NCI-H128 (cell line): ENCODE measurements around the gene KLHDC8B.
A peak's percentile ranks its signal among the peaks of the same experiment; 100 is the strongest.

Experiments
- DNase-seq: peaks from one replicate; lab custom pipeline; 2025; ENCODE audit not compliant: unreplicated experiment; lab: John Stamatoyannopoulos, UW

The KLHDC8B gene

GRCh38 chr3:49158103-49158709, 13.2 kb upstream of the KLHDC8B start:
- no peak for DNase-seq

DNA sequence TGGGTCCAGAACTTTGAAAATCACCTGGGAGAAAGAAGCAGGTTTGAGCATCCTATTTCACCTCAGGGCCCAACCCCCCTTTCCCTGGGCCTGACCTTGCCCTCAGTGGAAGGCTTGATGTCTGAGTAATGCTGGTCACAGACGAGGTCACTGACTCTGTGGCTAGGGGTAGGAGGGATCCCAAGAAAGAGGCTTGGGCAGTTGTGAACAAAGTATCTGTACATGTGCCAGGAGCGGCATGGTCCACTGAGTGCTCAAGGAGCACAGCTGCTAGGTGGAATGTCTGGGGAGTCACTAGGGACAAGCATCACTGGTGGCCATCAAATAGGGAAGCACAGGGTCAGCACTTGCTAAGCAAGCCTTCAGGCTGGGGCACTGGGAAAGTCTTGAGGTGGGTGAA, 12.6 kb upstream of the KLHDC8B start:
- DNase-seq, result no peak

DNA sequence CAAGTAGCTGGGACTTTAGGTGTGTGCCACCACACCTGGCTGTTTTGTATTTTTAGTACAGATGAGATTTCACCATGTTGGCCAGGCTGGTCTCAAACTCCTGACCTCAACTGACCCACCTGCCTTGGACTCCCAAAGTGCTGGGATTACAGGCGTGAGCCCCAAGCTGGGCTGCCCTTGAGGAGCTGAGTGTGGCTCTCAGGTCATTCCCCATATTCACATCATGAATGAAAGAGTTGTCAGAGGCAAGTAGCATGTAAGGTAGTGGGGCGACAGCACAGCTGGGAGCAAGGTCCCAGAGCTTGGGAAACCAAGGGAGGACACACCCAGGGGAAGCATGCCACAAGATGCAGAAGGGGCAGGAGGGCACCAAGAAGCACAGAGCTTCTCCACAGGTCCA, 10.2 kb upstream of the KLHDC8B start:
- no peak for DNase-seq

GRCh38 chr3:49161808-49162530, 9.4 kb upstream of the KLHDC8B start:
- DNase-seq, result no peak

GRCh38 chr3:49162751-49163419, 8.5 kb upstream of the KLHDC8B start:
- no peak for DNase-seq

- DNase-seq, result no peak
Measured at GRCh38 chr3:49163609-49164008, 7.8 kb upstream of the KLHDC8B start.

DNA sequence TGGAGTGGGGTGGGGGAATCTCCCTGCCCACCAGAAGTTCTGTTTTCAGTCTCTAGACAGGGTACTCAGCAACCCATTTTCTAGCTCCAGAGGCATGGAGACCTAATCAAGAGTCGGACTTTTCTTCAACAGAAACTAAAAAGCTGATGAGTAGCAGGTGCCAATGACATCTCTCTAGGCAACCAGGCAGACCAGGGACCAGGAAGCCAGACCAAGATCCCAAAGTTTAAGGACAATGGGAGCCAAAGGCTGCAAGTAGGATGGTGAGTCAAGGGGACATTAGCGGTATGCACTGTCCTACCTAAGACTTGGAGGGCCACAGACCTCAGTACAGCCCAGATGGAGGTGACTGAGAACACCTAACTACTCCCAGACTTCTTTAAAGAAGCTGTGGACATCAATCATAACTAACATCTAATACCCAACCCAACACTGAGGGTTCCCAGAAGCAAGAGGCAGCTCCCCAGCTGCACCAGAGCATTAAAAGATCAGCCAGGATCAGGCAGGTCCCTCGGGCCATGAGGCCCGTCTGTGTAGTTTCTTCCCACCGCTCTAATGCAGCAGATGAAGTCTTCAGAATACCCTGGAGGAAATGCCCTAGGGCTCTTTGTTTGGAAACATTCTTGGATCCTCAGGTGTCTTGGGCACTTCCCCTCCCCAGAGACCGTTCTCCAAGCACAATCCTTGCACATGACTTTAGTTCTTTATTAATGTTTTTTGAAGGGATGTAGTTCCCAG, 6.2 kb upstream of the KLHDC8B start:
- DNase-seq, result no peak

DNA sequence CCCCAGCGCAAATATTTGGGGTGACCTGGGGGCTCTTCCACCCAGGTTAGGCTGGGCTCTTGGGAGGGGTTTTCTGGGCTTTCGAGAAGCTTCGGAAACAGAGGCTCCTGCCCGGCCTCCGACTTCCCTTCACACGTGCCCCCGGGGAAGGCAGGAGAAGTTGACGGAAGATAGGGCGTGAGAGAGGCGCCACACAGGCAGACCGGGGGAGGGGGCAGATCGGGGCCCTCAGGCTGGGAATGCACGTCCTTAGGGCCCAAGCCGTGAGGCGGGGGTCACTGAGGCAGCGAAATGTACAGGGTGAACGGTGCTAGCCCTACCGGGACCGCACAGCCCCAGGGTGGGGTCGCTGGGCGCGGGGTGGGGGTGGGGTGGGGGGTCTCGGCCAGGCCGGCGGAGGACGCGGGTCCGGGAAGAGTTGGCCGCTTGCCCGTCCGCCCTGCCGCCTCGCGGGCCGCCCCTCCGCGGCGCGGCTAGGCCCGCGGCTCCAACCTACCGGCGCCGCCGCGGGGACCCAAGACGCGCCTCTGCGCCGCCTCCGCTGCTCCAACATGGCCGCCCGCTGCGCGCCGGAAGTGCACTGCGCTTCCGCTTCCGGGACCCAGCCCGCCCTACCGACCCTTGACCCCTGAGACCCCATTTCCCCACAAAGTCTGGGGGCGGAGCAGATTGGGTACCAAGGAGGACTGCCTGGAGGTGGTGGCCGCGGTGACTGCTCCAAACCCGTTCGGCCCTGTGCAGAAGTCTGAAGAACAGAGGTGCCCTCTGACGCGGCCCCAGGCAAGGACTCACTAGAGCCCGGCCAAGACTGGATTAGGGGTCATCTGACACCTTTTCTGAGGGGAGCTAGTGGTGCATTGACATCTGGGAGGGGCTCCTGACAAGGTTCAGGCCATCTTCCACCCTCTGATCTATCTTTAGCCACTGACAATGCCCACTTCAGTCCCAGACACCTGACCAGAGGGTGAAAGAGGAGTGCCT, 5.3 kb upstream of the KLHDC8B start, which contains the start of gene CCDC71:
CCDC71 (minus strand) TSS at position 561 of the 981 bp plus-strand sequence. CDS start 2,123 bp downstream, outside the sequence.
- peak; percentile 36 for DNase-seq

DNA sequence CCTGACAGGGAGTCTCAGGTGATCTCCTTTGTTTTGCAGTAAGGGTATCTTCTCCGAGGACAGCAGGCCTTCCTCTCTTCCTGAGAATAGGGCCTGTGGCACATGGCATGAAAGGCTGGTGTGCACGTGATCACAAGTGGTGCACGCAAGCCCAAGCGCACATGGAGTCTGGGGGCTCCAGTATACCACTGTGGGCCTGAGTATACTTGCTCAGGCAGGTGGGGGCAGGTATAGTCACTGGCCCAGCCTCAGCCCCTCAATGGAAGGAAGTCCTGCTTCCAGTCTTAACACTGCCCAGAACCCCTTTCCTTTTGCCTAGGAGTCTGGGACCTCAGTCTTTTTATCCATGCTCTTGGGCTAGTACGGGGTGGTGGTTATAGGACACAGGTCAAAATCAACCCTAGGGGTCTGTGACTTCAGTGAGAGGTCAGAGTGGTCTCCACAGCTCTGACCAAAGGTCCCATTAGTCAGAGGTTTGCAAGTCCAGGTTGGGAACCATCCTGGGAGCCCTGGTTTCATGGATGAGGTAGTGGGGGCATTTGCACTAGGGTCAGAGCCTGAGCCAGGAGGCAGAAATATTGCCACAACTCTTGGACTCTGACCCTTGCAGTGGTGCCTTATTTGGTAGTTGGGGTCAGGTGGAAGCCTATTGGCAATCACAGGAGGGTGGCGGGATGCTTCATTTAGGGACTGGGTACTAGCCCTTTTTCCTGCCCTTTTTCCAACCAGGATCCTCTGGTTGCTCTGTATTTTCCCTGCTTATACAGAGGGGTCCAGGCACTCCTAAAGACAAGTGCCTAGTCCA, 4.4 kb upstream of the KLHDC8B start:
- DNase-seq, result no peak

DNA sequence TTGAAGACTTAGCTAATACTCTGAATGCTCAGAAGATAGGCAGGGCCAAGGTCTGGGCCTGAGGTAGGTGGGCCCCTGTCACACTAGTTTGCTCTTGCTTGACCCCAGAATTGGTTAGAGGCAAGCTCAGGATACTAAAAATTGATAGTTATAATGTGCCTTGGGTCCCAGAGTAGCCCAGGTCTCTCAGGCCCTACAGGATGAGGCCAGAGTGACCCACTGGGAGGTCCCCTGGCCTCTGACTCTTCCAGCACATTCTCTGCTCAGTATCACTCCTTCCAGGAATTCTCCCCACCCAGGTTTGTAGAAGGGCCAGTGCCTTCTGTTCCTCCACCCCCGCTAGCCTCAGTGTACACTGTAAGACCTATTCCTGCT, 667 bp upstream of the KLHDC8B start:
- no peak for DNase-seq

GRCh38 chr3:49171775-49172500, 540 bp downstream of the KLHDC8B start:
- DNase-seq, result no peak

DNA sequence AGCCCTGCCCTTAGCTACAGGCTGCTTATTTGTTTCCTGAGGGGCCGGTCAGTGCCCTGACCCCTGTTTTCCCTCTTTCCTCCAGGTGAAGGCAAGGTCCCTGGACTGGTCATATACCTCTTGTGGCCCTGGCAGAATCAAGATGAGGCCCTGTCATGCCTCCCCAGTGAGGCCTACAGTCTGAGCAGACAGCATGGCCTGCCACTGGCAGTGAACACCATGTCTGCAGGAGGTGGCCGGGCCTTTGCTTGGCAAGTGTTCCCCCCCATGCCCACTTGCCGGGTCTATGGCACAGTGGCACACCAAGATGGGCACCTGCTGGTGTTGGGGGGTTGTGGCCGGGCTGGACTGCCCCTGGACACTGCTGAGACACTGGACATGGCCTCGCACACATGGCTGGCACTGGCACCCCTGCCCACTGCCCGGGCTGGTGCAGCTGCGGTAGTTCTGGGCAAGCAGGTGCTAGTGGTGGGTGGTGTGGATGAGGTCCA, 1.2 kb downstream of the KLHDC8B start:
- no peak for DNase-seq

GRCh38 chr3:49173116-49173791, 1.9 kb downstream of the KLHDC8B start:
- DNase-seq, result no peak

DNA sequence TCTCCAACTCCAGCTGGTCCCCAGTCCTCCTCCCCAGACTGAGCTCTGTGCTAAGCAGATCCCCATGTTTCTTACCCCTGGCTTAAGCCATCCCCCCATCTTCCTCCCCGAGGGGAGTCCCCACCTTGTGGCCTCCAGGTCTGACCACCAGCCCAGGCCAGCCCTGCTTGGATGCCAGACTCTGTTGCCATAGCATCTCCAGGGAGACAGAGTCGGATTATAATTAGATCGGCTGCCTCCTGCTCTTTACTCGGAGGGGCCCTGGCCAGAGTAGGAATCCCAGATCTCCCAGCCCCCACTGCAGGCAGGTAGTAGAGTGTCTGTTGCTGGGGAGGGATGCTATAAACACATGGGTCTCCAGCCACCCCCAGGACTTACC, 2.4 kb downstream of the KLHDC8B start:
- no peak for DNase-seq

- DNase-seq, result no peak
Measured at GRCh38 chr3:49174397-49174985, 3.1 kb downstream of the KLHDC8B start.

DNA sequence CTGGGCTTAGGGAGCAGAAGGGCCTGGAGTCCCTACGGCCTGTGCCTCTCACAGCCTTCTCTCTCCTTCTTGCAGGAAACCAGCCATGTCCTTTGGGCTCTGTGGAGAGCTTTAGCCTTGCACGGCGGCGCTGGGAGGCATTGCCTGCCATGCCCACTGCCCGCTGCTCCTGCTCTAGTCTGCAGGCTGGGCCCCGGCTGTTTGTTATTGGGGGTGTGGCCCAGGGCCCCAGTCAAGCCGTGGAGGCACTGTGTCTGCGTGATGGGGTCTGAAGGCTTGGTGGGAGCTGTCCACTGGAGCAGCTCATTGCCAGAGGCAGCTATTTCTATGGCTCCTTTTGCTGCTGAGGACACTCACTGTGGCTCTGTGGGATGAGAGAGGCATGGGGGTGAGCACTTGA, 4.1 kb downstream of the KLHDC8B start:
- no peak for DNase-seq

DNA sequence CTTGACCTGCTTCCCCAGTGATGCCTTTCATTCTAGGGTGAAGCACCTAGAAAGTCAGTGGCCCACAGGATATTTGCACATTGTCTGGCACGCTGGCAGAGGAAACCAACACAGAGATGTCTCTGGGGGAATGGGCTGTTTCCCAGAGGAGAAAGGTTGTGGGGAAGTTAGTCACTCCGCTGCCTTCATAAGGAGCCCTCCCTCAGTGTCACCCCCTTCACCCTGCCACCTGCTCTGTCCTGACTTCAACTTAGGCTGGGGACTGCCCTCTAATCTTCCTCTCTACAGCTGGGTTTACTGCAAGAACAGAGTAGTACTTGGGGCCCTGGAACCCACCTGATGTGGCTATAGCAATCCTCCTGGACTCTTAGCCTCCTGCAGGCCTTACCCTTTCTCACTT, 5.7 kb downstream of the KLHDC8B start:
- no peak for DNase-seq

DNA sequence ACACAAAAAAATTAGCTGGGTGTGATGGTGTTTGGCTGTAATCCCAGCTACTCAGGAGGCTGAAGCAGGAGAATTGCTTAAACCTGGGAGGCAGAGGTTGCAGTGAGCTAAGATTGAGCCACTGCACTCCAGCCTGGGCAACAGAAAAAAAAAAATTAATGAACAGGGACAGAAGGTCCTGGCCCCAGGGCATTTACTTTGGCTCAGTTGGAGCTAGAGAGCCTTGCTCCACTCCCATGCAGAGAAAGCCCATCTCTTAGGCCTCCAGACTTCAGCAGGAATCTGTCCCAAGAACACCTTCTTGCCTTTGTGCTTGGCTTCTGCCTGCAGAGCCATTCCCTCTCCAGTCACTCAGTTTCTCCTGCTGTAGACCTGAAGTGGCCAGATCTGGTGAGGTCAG, 8.7 kb downstream of the KLHDC8B start:
- no peak for DNase-seq
